ENCODE data around the gene TTLL7.
A peak's percentile ranks its signal among the peaks of the same experiment; 100 is the strongest.
"Not testable (repeated sequence)": the region's sequence is repeated elsewhere in the genome, so short reads cannot be mapped to it uniquely, and the experiment has no call there.

TTLL7 gene

DNA sequence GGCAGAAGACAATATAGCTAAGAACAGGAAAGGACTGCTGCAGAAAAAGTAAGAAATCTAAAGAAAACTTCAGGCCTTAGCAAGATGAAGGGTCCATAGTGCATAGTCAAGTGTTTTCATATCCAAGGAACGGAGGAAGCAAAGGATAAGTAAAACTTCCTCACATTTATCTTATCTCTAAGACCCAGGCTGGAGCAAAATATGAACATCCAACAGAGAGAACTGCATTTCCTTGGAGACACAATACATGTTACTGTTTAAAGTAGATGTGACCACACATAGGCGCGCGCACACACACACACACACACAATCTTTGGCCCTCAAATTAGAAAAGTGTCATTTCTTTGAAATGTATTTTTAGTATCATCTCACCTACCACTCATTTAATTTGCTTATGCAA, 66.7 kb downstream of the TTLL7 start:
- no peak overlapping the region for H3K4me3 Mint-ChIP-seq
- no peak for DNase-seq
- CTCF ChIA-PET, result interaction anchor here (0.7 to 3.4 kb wide), 12 partner anchors 11 to 847 kb away, joined by 3 to 24 read pairs (median 4); no protein-coding TSS in a partner anchor
- no peaks in the 10 kb centered on the region for H3K36me3 Mint-ChIP-seq
- no peak overlapping the region for H3K27ac Mint-ChIP-seq
- no peaks in the 10 kb centered on the region for H3K27me3 Mint-ChIP-seq
- no peaks in the 10 kb centered on the region for H3K4me1 Mint-ChIP-seq
- no peaks in the 10 kb centered on the region for H3K9me3 Mint-ChIP-seq

DNA sequence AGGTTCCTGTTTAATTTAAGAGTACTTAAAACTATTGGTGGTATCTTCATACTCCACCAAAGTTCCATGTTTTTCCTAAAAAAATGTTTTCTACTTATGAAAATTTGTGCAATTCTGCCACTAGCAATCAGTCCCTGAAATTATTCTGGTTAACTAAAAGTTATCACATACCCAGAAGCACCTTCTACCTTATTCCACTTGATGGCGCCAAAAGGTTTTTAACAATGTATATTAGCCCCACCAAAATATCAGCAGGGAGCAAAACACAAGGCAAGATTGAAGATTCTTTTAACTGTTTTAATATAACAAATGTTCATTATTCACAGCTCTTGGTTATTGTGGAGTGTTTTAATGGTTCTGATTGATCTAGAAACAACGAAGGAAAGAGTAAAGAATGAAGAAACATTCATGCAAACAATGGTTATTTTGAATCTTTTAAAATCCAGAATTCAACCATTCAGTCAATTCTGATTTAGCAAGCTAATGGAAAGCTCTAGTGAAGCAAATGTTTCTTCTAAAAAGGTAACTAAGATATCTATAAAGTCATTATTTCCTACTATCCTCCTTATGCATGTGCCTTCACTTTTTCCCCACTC, 67.2 kb downstream of the TTLL7 start:
- H3K27ac Mint-ChIP-seq, result no peak overlapping the region
- DNase-seq, result peak; percentile 25
- H3K36me3 Mint-ChIP-seq, result no peaks in the 10 kb centered on the region
- CTCF ChIA-PET, result interaction anchor here (0.7 to 3.4 kb wide), 11 partner anchors 11 to 848 kb away, joined by 3 to 24 read pairs (median 4); no protein-coding TSS in a partner anchor
- H3K4me3 Mint-ChIP-seq, result no peak overlapping the region
- no peaks in the 10 kb centered on the region for H3K4me1 Mint-ChIP-seq
- no peaks in the 10 kb centered on the region for H3K27me3 Mint-ChIP-seq
- H3K9me3 Mint-ChIP-seq, result no peaks in the 10 kb centered on the region

DNA sequence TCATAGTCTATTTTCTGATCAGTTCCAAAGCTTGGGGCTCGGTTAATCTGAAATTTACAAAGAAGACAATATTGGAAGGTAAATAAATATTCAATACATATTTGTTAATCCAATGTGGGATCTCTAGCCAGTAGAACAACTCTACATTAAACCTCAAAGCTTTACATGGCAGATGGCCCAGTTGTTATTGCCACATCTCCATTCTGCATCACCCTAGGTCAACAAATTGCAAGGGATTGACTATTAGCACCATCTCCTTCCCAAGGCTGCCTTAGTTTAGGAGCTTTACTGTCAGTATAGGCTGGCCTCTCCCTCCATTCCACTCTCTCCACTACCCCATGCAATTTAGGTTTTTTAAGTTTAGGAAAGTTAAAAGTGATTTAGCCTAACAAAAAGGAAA, 69.7 kb downstream of the TTLL7 start:
- Mint-ChIP-seq H3K4me3 (no peak overlapping the region), H3K9me3 (no peaks in the 10 kb centered on the region), H3K36me3 (no peaks in the 10 kb centered on the region), H3K27me3 (no peaks in the 10 kb centered on the region), H3K4me1 (no peaks in the 10 kb centered on the region), H3K27ac (no peak overlapping the region)
- no peak for DNase-seq
- CTCF ChIA-PET, result interaction anchor here (0.7 to 1.3 kb wide), 2 partner anchors 194 to 198 kb away, joined by 3 to 5 read pairs; no protein-coding TSS in a partner anchor

DNA sequence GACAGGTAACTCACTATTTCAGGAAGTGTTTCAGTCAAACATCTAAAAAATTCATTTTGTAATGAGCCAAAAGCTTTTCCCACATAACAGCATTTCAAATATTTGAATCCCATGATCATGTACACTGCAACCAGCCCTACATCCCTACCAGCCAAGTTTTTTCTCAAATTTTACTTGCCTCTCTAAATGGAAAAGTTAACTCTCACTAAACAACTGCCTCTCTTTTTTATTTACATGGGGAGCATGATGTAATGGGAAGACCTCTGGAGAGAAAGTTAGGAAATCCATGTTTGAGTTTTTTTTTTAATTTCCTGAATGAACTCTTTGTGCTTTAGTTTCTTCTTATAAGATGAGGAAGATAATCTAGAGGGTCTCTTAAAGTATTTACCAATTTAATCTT, 70.5 kb downstream of the TTLL7 start:
- CTCF ChIA-PET, result no interaction called here
- Mint-ChIP-seq H3K4me1 (no peaks in the 10 kb centered on the region), H3K27ac (no peak overlapping the region), H3K36me3 (no peaks in the 10 kb centered on the region), H3K27me3 (no peaks in the 10 kb centered on the region), H3K9me3 (no peaks in the 10 kb centered on the region), H3K4me3 (no peak overlapping the region)
- no peak for DNase-seq

DNA sequence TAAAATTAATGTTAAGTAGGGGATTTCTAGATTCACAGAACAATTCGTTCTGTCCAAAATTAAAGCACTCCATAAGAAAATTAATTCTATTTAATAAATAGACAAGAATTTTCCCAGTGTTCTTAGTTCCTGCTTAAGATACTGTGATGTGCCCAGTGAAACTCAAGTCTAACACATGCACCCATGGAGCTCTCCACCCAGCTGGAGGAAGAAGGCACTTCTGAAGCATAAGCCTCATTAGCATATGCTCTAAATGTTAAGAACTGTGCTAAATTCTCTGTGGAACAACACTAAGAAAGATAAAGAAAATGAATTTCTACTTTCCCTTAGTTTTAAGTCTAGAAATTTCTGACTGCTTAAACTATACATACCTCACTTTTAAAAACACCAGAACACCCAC, 71.2 kb downstream of the TTLL7 start:
- Mint-ChIP-seq H3K36me3 (no peaks in the 10 kb centered on the region), H3K4me3 (no peak overlapping the region), H3K27ac (no peak overlapping the region), H3K9me3 (no peaks in the 10 kb centered on the region), H3K27me3 (no peaks in the 10 kb centered on the region), H3K4me1 (no peaks in the 10 kb centered on the region)
- CTCF ChIA-PET, result interaction anchor here (0.6 kb wide), 1 partner anchor 512 kb away, joined by 4 read pairs; no protein-coding TSS in a partner anchor
- DNase-seq, result no peak

DNA sequence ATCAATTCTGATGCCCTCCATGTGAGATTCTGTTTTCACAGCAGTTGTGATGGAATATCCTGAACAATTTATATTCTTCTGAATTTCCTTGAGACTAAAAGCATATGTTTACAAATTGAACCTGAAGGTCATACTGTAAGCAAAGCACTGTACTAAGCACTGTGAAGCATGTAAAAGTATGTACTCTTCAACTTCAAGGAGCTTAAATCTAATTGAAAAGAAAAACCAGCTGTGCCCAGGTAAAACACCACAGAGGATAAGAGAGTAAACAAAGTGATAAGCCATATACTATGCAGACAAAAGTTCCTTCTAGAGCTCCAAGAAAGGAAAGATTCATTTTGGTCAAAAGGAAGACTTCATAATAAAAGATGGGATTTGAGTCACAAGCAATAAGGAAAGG, 71.9 kb downstream of the TTLL7 start:
- Mint-ChIP-seq H3K9me3 (no peaks in the 10 kb centered on the region), H3K27ac (no peak overlapping the region), H3K4me3 (no peak overlapping the region), H3K27me3 (no peaks in the 10 kb centered on the region), H3K4me1 (no peaks in the 10 kb centered on the region), H3K36me3 (no peaks in the 10 kb centered on the region)
- CTCF ChIA-PET, result interaction anchor here (0.6 kb wide), 1 partner anchor 512 kb away, joined by 4 read pairs; no protein-coding TSS in a partner anchor
- DNase-seq, result no peak

DNA sequence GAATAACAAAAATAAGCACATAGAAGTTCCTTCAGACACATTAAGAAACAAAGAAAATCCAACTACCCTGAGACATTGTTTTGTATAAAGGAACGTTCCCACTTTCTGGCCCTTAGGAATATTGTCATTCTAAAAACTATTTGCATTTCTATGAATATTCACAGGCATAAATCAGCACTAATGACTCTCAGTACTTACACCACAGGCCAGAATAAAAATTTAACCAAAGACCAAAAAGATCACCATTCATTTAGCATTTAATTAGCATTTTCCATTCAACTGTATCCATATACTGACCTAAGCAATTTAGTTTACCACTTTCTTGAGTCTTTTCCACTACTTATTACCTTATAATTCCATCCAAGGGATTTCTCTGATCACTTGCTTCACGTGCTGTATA, 75.4 kb downstream of the TTLL7 start:
- DNase-seq, result no peak
- CTCF ChIA-PET, result no interaction called here
- H3K9me3 Mint-ChIP-seq, result no peaks in the 10 kb centered on the region
- H3K36me3 Mint-ChIP-seq, result no peaks in the 10 kb centered on the region
- no peaks in the 10 kb centered on the region for H3K4me1 Mint-ChIP-seq
- no peak overlapping the region for H3K27ac Mint-ChIP-seq
- H3K4me3 Mint-ChIP-seq, result no peak overlapping the region
- no peaks in the 10 kb centered on the region for H3K27me3 Mint-ChIP-seq

DNA sequence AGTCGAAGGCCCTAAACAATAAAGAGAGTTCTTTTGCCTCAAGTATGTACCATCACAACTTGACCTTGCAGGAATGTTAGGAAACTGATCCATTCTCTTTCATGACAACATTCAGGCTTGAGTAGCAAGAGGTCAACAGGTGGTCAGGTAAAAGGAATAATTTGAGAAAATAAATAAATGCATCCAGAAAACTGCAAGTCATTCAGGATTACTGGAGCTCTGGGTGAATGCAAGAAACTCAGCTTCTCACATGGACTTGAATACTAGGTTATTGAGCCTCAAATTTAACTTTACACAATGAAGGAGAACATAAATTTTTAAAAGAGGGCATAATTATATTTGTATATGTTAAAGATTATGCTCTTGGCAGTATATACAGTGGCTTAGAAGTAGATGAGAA, 76.5 kb downstream of the TTLL7 start:
- Mint-ChIP-seq H3K27ac (no peak overlapping the region), H3K27me3 (no peaks in the 10 kb centered on the region), H3K9me3 (no peaks in the 10 kb centered on the region), H3K4me1 (no peaks in the 10 kb centered on the region), H3K4me3 (no peak overlapping the region), H3K36me3 (no peaks in the 10 kb centered on the region)
- CTCF ChIA-PET, result no interaction called here
- DNase-seq, result no peak

DNA sequence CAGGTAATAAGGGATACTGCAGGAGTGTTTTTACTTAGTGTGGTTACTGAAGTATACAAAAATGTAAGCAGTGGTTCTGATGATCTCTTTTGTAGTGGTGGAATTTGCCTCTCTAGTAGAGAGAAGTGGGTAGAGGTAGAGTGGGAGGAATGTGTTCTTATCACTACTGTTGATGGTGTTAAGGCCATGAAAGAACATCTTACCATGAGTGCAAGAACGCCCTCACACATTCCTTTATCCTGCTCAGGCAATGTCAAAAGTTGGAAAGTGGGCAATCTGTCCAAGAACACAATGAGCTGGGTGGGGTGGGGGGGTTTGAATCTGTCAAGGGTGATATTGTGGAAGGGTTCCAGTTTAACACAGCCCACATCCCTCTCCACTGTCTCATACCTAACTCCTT, 78.6 kb downstream of the TTLL7 start:
- Mint-ChIP-seq H3K27ac (no peak overlapping the region), H3K36me3 (no peaks in the 10 kb centered on the region), H3K4me1 (no peaks in the 10 kb centered on the region), H3K27me3 (no peaks in the 10 kb centered on the region), H3K9me3 (no peaks in the 10 kb centered on the region), H3K4me3 (no peak overlapping the region)
- CTCF ChIA-PET, result interaction anchor here (2.0 kb wide), 1 partner anchor 14 kb away, joined by 9 read pairs; no protein-coding TSS in a partner anchor
- no peak for DNase-seq

DNA sequence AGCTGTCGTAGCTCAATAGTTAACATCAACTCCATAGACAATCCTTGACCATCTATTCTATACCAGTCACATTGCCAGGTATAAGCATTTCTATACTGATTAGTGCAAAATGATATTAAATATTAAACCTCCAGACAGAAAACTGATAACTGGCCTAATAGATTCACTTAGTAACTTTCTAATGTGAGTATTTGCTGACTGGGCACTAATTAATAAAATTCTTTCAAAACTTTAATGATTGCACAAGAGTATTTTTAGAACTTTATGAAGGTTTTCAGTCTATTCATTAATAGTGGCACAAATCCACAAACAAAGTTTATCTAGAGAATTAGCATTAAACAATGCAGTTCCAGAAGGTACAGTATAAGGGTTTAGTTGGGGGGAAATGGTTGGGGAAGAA, 79.1 kb downstream of the TTLL7 start:
- Mint-ChIP-seq H3K27ac (no peak overlapping the region), H3K9me3 (no peaks in the 10 kb centered on the region), H3K36me3 (no peaks in the 10 kb centered on the region), H3K27me3 (no peaks in the 10 kb centered on the region), H3K4me1 (no peaks in the 10 kb centered on the region), H3K4me3 (no peak overlapping the region)
- no peak for DNase-seq
- CTCF ChIA-PET, result interaction anchor here (2.0 kb wide), 1 partner anchor 14 kb away, joined by 9 read pairs; no protein-coding TSS in a partner anchor

DNA sequence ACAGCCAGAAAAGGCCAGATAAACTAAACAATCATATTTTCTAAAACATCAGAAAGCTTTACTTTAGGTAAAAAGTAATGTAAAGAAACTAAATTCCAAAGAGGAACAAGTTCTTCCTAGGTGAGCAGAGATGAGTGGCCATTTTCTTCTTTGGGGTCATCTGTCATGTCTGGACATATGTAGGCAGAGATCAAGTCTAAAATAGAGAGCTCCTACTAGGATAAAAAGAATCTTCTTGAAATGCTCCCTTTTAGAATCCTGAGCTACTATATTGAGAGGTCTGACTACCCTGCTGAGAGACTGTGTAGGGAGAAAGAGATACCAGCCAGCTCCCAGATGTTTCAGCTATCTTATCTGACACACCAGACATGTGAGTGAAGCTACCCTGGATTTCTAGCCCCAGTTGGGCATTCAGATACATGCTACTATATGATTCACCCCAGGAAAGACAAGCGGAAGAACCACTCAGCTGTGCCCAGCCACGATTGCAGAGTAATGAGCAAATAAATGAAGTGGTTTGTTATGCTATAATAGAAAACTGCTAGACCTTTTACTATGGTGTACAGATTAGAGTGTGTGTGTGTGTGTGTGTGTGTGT, 80.1 kb downstream of the TTLL7 start:
- H3K27me3 Mint-ChIP-seq, result peaks cover 6% of the 10 kb centered on the region
- H3K9me3 Mint-ChIP-seq, result no peaks in the 10 kb centered on the region

DNA sequence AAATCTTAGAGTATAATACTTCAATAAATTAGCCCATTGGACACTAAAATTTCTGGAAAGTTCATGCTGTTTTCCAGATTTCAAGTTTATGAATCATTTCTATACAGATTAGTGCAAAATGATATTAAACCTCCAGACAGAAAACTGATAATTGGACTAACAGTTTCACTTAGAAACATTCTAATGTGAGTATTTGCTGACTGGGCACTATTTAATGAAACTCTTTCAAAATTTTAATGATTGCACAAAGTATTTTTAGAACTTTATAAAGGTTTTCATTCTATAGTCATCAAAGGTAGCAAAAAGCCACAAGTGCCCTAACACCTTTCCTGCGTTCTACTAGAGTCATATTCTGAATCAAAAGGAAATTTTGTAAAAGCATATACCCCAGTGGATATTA, 81.0 kb downstream of the TTLL7 start:
- H3K27ac Mint-ChIP-seq, result no peak overlapping the region
- peaks cover 6% of the 10 kb centered on the region for H3K27me3 Mint-ChIP-seq
- CTCF ChIA-PET, result no interaction called here
- no peaks in the 10 kb centered on the region for H3K36me3 Mint-ChIP-seq
- H3K4me1 Mint-ChIP-seq, result no peaks in the 10 kb centered on the region
- no peaks in the 10 kb centered on the region for H3K9me3 Mint-ChIP-seq
- no peak for DNase-seq
- H3K4me3 Mint-ChIP-seq, result no peak overlapping the region

More for the DNA sequence above, 80.1 kb downstream of the TTLL7 start:
- no peak for DNase-seq
- CTCF ChIA-PET, result interaction anchor here (2.0 kb wide), 1 partner anchor 12 kb away, joined by 9 read pairs; no protein-coding TSS in a partner anchor
- no peak overlapping the region for H3K4me3 Mint-ChIP-seq
- H3K36me3 Mint-ChIP-seq, result no peaks in the 10 kb centered on the region
- no peak overlapping the region for H3K27ac Mint-ChIP-seq
- no peaks in the 10 kb centered on the region for H3K4me1 Mint-ChIP-seq

DNA sequence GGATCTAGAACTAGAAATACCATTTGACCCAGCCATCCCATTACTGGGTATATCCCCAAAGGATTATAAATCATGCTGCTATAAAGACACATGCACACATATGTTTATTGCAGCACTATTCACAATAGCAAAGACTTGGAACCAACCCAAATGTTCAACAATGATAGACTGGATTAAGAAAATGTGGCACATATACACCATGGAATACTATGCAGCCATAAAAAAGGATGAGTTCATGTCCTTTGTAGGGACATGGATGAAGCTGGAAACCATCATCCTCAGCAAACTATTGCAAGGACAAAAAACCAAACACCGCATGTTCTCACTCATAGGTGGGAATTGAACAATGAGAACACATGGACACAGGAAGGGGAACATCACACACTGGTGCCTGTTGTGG, 82.8 kb downstream of the TTLL7 start:
- CTCF ChIA-PET, H3K36me3 Mint-ChIP-seq, H3K27me3 Mint-ChIP-seq, H3K4me3 Mint-ChIP-seq, H3K9me3 Mint-ChIP-seq, H3K27ac Mint-ChIP-seq, H3K4me1 Mint-ChIP-seq, DNase-seq: not testable (repeated sequence)

DNA sequence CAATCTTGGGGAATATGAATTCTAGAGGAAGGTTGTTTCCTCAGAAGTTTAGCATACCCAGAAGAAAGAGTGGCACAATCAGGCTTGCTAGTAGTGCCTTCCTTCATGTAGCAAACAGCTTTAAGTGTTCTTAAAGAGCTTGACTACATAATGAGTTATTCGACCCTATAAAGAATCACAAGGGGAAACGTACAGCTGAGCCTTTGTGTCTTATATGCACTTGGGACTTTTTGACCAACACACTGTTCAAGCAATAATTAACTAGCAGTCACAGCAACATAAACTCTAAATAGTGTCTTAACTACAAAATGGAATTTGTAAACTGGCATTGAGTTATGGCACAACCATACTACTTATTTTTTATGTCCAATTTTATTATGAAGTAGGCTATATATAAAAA, 86.1 kb downstream of the TTLL7 start:
- Mint-ChIP-seq H3K27ac (no peak overlapping the region), H3K36me3 (no peaks in the 10 kb centered on the region), H3K4me1 (no peaks in the 10 kb centered on the region), H3K9me3 (no peaks in the 10 kb centered on the region), H3K4me3 (no peak overlapping the region), H3K27me3 (peaks cover 9% of the 10 kb centered on the region)
- no peak for DNase-seq
- CTCF ChIA-PET, result no interaction called here

DNA sequence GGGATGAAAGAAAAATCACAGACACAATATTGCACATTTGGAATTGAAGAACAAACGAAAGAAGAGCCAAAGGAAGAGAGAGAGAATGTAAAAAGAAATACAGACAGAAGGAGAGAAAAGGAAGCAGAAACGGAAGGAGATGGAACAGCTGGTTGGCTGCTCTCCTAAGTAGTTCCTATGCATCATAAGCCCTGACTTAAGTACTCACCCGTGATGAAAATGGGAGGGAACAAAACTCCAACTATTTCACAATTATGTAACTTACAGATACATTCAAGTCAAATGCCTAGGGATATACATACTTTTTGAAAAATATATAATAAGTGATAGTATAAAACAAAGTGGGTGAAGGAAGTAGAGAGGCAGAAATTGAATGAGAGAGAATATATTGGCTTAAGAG, 88.5 kb downstream of the TTLL7 start:
- no peaks in the 10 kb centered on the region for H3K4me1 Mint-ChIP-seq
- CTCF ChIA-PET, result no interaction called here
- H3K9me3 Mint-ChIP-seq, result no peaks in the 10 kb centered on the region
- H3K27ac Mint-ChIP-seq, result no peak overlapping the region
- H3K27me3 Mint-ChIP-seq, result peaks cover 14% of the 10 kb centered on the region
- no peak for DNase-seq
- H3K4me3 Mint-ChIP-seq, result no peak overlapping the region
- no peaks in the 10 kb centered on the region for H3K36me3 Mint-ChIP-seq

Data from activated naive CD4-positive, alpha-beta T cell treated with anti-CD3 and anti-CD28 coated beads, Interleukin-2, amount 10 ng/mL, durations not matched to agents 7 days and 5 days (primary cell).